Activated gamma-delta T cell treated with Interleukin-2 at 50 U/mL for 16 hours (primary cell): ENCODE results near the gene MED6.

Experiments used
- DNase-seq: peaks from one replicate; pipeline ENCODE4 v3.0.0-alpha.2; 2020

The MED6 gene, protein sequence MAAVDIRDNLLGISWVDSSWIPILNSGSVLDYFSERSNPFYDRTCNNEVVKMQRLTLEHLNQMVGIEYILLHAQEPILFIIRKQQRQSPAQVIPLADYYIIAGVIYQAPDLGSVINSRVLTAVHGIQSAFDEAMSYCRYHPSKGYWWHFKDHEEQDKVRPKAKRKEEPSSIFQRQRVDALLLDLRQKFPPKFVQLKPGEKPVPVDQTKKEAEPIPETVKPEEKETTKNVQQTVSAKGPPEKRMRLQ

GRCh38 chr14:70600382-70601157 lies at the start of gene MED6:
Gene MED6 (minus strand): TSS chr14:70600655. CDS start chr14:70600637, 18 bp downstream.
- DNase-seq, result peak; percentile 89

DNA sequence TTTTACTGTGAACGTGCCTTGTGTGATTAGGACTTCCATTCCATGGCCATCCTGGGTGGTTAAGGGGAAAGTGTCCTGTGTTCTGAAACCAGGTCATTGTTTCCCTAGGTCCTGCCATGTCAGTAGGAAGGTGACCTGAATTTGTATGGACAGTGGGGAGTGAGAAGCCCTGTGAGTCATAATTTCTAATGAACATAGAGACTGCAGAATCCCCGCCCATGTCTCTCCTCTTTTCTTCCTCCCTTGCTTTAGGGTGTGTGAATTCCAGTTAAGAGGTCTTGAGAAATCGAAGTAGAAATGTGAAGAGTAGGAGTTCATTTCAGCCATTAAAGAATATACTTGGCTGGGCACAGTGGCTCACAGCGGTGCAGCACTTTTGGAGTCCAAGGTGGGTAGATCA lies 49.3 kb upstream of the MED6 start:
- DNase-seq, result no peak

- DNase-seq, result no peak
Measured at GRCh38 chr14:70648346-70648745, 47.9 kb upstream of the MED6 start.

DNA sequence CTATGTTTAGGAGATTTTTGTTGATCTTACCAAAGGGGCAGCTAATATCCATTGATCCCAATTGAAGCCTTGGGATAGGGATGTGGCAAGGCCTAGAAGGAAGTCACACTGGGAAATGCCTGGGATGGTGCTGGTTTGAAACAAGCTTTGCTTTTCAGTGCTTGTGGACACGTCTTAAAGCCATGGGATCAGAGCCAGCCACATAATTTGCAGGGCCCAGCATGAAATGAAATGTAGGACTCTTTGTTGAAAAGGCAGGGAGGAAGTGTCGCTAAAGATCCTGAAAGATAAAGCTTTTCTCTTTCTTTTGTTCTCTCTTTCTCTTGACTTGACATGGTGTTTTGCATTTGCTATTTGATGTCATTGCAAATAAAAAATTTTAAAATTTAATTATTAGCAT lies 46.2 kb upstream of the MED6 start:
- no peak for DNase-seq

DNA sequence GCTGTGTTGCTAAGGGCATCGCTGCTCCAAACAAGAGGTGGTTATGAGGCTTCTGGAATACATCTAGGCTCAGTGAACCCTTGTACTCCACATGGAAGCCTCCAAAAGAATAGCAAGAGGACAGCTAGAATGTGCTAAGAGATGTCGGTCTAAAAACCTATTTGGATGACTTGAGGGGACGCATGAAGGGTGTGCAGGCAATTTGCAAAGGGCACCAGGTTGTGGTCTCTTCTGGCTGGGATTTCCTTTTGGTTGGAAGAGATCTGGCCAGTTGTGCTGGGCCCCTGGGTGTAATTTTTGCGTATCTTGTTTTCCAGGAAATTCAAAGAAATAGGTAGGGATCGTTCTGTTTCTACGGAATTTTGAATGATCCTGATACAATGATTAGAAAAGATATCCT lies 45.4 kb upstream of the MED6 start:
- no peak for DNase-seq

DNA sequence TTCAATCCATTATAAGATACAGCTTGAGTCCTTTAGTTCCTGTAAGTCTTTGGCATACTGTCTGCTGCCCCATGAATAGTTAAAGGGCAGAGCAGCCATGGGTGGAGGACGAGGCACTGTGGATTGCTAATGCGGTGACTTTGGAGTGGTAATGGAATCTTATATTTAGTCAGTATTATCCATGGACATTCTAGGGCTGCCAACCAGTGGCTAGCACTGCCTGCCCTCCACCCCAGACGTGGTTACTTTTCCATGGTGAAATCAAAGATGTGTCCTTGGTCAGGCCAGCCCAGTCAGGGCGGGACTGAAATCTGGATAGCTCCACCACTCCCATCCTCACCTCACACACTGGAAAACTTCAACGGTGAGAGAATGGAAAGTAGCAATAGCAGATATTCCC lies 43.5 kb upstream of the MED6 start:
- no peak for DNase-seq

DNA sequence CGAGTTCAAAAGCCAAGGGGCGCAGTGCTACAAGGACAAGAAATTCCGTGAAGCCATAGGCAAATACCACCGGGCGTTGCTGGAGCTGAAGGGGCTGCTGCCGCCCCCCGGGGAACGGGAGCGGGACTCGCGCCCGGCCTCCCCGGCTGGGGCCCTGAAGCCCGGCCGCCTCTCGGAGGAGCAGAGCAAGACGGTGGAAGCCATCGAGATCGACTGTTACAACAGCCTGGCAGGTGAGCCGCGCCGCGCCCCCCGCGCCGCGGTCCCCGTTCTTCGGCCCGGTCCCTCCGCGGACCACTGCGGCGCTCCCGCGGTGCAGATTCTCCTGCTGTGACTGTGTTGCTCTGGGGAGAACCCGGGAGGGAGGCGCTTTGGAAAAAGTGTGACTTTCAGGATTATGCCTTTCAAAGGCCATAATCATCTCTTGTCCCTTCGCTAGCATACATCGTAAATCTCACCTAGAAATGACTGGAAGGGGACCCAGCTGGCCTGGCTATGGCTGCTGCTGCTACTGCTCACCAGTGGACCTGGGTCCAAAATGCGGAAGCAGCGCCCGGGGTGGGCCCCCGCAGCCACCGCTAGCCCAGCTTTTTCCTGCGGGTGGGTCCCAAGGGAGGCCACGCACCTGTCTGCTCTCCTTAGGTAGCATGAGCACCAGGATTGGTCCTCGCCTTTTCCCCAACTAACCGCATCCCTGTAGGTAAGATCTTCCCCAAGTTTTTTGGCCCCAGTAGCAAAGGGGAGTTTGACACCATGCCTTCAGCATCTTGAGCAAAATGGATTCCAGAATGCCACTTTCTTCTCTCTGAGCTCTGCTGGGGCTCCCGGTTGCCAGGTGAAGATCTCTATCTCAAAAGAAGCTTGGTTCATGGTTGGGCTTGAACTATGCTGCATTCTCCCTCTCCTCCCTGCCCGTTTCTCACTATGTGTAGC lies 42.1 kb upstream of the MED6 start:
- peak; percentile 30 for DNase-seq

DNA sequence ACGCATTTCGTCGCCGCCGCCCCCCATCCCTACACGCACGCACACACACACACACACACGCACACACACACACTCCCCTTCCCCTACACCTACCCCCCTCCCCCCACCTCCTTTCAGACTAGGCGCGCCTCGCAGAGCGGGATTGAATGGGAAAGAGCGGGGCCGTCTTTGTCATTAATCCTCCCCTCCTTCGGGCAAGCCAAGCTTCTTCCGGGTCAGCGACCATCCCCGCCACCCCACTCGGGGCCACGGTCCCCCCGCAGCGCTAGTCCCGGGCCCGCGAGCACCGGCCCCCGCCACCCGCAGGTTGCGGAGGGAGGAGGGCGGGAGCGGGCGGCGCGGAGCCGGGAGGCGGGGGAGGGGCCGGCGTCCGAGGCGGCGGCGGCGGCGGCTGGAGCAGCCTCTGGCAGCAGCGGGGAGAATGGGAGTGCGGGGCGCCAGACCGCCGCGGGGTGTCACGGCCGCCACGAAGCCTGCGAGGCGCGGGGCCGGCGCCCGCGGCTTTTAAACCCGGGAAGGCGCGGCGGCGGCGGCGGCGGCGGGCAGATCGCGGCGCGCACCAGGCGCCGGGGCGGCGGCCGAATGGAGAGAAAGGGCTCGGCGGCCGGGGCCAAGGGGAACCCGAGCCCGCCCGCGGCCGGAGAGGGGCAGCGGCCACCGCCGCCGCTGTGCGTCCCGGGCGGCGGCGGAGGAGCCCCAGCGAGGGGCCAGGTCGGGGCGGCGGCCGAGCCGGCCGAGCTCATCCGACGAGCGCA lies 41.3 kb upstream of the MED6 start, which contains the start of gene TTC9:
TTC9 (plus strand) TSS at position 369 of the 755 bp plus-strand sequence; CDS start at position 583, 214 bp downstream.
- DNase-seq, result no peak

DNA sequence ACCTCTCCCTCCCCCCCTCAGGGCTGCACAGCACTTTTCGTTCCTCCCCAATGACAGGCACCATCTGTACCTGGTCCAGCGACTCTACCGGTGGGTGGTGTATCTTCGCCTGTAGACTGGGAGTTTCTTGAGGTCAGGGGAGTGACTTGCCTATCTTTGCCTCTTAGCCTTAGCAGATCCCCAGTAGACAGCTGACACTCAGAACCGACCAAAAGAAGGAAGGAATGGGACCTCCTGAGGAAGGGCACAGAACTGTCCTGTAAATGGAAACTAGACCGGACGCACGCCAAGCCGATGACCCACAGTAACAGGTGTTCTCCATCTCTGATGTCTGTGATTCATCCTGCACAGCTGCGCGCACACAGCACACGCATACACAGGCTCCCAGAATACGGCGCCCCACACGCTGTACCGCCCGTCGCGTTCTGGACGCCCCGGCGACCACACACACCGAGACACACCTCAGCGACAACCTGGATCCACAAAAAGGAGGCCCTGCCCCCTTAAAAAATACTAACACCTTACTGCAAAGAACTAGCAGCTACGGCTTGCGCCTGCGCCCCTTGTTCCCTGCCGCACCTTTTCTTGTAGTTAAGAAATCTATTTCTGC lies 40.6 kb upstream of the MED6 start:
- DNase-seq, result peak; percentile 48

DNA sequence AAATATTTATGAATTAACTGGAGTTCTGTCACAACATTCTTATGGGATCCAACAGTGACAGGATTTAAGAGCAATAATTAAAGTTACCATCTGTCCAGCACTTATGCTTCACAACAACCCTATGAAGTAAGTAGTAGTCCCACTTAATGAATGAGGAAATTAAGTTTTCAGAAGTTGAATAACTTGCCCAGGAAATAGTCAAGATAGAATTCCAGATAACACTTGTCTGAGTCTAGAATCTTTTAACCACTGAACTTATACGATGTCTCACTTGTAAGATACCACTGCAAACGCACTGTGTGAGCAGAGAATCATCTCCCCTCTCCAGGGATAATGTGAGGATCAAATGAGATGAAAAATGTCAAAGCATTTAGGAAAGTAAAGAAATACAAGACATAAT lies 38.0 kb upstream of the MED6 start:
- DNase-seq, result no peak

- no peak for DNase-seq
Measured at GRCh38 chr14:70635971-70636595, 35.6 kb upstream of the MED6 start.

DNA sequence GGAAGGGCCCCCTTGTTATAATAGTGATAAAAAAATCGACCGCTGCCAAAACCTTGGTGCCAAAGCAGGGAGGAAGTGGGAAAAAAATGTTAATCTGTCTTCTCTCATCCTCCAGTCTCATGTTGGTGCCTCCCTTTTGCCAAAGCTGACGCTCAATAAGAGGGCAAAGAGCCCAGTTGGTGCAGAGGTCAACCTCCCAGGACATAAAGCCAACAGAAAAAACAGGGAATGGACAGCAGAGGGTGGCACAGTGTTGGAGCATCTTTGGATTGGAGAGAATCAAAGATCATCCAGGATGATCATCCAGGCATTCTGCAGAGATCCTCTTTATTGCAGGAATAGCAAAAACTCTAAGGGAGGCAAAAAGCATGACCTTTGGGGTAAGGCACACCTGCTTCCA lies 31.5 kb upstream of the MED6 start:
- DNase-seq, result no peak

GRCh38 chr14:70624972-70625371 lies 24.5 kb upstream of the MED6 start:
- DNase-seq, result no peak

DNA sequence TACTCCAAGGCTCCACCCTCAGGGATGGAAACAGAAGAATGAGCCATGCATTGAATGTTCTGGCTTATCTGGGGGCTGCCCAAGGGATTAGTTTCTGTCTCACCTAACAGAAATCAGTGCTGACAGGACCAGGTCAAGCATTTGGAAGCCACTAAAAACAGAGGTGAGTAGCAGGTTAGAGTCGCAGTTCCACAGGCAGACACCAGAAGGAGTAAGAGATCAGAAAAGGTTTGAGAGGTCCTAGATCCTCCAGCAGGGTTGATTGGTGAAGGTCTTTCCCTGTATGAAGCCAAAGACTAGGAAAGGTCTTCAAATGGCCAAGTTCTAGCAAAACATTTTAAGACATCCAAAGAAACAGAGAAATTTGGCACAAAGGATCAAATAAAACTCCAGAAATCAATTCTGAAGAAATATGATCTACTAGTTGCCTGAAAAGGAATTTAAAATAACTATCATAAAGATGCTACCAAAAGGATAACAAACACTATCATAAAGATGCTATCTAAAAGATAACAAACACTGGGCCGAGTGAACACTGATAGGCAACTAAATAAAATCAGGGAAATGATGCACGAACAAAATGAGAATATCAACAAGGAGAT lies 21.8 kb upstream of the MED6 start:
- DNase-seq, result peak; percentile 56

- no peak for DNase-seq
Measured at GRCh38 chr14:70619708-70620107, 19.3 kb upstream of the MED6 start.

DNA sequence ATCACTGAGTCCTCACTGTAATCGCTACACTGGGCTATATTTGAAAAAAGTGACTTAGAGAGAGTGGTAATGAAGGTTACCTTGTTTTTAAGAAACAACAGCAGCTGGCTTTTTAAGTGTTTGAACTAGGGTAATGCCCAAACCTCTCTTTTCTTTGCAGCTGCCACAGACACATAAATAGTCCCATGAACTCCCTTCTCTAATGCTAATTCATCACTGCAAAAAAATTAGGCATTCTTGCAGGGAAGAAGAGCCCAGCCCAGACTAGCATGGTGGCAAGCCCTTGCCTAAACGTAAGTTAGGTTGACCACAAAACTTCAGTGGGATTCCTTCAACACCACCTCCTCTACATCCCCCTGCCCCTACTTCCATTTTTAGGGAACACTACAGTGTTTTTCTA lies 17.9 kb upstream of the MED6 start:
- DNase-seq, result no peak

- no peak for DNase-seq
Measured at GRCh38 chr14:70616646-70617045, 16.2 kb upstream of the MED6 start.

DNA sequence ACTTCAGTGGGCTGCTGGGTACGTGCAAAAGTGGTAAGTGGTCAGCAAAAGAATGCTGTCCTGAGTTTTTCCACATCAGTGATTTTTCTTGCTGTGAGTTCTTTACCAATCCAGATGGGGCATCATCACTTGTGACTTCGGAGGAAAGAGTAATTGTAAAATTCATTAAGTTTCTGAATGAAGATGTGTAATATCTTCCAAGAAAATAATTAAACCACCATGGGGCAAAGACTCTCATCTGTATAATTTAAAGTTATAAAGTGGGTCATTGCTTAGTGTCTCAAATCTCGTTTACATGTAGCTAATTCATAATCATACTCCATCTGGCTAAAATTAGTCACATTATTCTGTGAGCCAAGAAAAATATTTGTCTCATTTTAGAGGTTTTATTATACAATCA lies 10.8 kb upstream of the MED6 start:
- no peak for DNase-seq

DNA sequence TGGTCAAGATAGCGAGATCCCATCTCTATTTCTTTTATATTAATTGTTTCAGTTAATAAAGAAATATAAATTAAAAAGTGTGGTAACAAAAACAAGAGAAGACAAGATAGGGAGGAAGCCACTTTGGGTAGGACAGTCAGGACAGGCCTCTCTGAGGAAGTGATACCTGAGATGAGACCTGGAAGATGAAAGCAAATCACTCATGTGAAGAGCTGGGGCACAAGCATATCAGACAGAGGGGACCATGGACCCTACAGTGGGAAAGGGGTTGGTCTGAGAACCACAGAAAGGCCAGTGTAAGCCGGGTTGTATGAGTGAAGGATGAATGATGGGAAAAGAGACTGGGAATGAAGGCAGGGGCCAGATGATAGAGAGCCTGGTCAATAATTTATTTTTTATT lies 1.8 kb upstream of the MED6 start:
- DNase-seq, result no peak

GRCh38 chr14:70601162-70601561 lies 707 bp upstream of the MED6 start:
- no peak for DNase-seq

GRCh38 chr14:70599345-70599744 lies 1.1 kb downstream of the MED6 start:
- DNase-seq, result no peak
